ENCODE data around the gene ZNF804B. TPM values are rescaled to one million over a fixed set of nuclear protein-coding genes. Genes with fewer than 3 reads are reported as not detected.

ZNF804B gene
- total RNA-seq, 1 donor from 2014 or later = not detected

GRCh38 chr7:88772776-88773175 is 13.3 kb downstream of the ZNF804B start:
- Mint-ChIP-seq H3K27ac (ENCODE audit: unreplicated experiment) (no peak overlapping the region), H3K27me3 (ENCODE audit: unreplicated experiment) (peaks cover 2% of the 10 kb centered on the region), H3K4me3 (ENCODE audit: unreplicated experiment) (no peak overlapping the region), H3K36me3 (ENCODE audit: unreplicated experiment) (no peaks in the 10 kb centered on the region), H3K4me1 (ENCODE audit: unreplicated experiment) (no peaks in the 10 kb centered on the region), H3K9me3 (ENCODE audit: unreplicated experiment) (no peaks in the 10 kb centered on the region)
- no peak for TF ChIP-seq CTCF (IDR thresholded peaks at IDR 0.05)
- DNase-seq (ENCODE audit: extremely low spot score, unreplicated experiment) = no peak

GRCh38 chr7:88775838-88776237 is 16.3 kb downstream of the ZNF804B start:
- H3K27me3 Mint-ChIP-seq (ENCODE audit: unreplicated experiment) = no peaks in the 10 kb centered on the region
- no peaks in the 10 kb centered on the region for H3K36me3 Mint-ChIP-seq (ENCODE audit: unreplicated experiment)
- no peak for TF ChIP-seq CTCF (IDR thresholded peaks at IDR 0.05)
- no peak for DNase-seq (ENCODE audit: extremely low spot score, unreplicated experiment)
- no peak overlapping the region for H3K27ac Mint-ChIP-seq (ENCODE audit: unreplicated experiment)
- H3K4me1 Mint-ChIP-seq (ENCODE audit: unreplicated experiment) = no peaks in the 10 kb centered on the region
- H3K4me3 Mint-ChIP-seq (ENCODE audit: unreplicated experiment) = no peak overlapping the region
- H3K9me3 Mint-ChIP-seq (ENCODE audit: unreplicated experiment) = no peaks in the 10 kb centered on the region

- no peak for DNase-seq (ENCODE audit: extremely low spot score, unreplicated experiment)
- Mint-ChIP-seq H3K4me3 (ENCODE audit: unreplicated experiment) (no peak overlapping the region), H3K9me3 (ENCODE audit: unreplicated experiment) (no peaks in the 10 kb centered on the region), H3K4me1 (ENCODE audit: unreplicated experiment) (no peaks in the 10 kb centered on the region), H3K36me3 (ENCODE audit: unreplicated experiment) (no peaks in the 10 kb centered on the region), H3K27ac (ENCODE audit: unreplicated experiment) (no peak overlapping the region), H3K27me3 (ENCODE audit: unreplicated experiment) (no peaks in the 10 kb centered on the region)
- TF ChIP-seq CTCF (IDR thresholded peaks at IDR 0.05) = no peak
Measured at GRCh38 chr7:88787777-88788176, 28.3 kb downstream of the ZNF804B start.

- DNase-seq (ENCODE audit: extremely low spot score, unreplicated experiment) = no peak
- peak; percentile 64 for TF ChIP-seq CTCF (IDR thresholded peaks at IDR 0.05)
- Mint-ChIP-seq H3K4me3 (ENCODE audit: unreplicated experiment) (no peak overlapping the region), H3K36me3 (ENCODE audit: unreplicated experiment) (no peaks in the 10 kb centered on the region), H3K9me3 (ENCODE audit: unreplicated experiment) (no peaks in the 10 kb centered on the region), H3K27me3 (ENCODE audit: unreplicated experiment) (no peaks in the 10 kb centered on the region), H3K27ac (ENCODE audit: unreplicated experiment) (no peak overlapping the region), H3K4me1 (ENCODE audit: unreplicated experiment) (no peaks in the 10 kb centered on the region)
Measured at GRCh38 chr7:88789480-88790064, 30.1 kb downstream of the ZNF804B start.

- TF ChIP-seq CTCF (IDR thresholded peaks at IDR 0.05) = no peak
- no peak for DNase-seq (ENCODE audit: extremely low spot score, unreplicated experiment)
- Mint-ChIP-seq H3K4me3 (ENCODE audit: unreplicated experiment) (no peak overlapping the region), H3K9me3 (ENCODE audit: unreplicated experiment) (no peaks in the 10 kb centered on the region), H3K27ac (ENCODE audit: unreplicated experiment) (no peak overlapping the region), H3K4me1 (ENCODE audit: unreplicated experiment) (no peaks in the 10 kb centered on the region), H3K27me3 (ENCODE audit: unreplicated experiment) (no peaks in the 10 kb centered on the region), H3K36me3 (ENCODE audit: unreplicated experiment) (no peaks in the 10 kb centered on the region)
Measured at GRCh38 chr7:88791891-88792290, 32.4 kb downstream of the ZNF804B start.
